NCI-H146 treated with DMSO at 0.1 percent for 48 hours (cell line): ENCODE data around the gene TAC1.
"Not testable (repeated sequence)": the region's sequence is repeated elsewhere in the genome, so short reads cannot be mapped to it uniquely, and the experiment has no call there.

ENCODE experiments used
- DNase-seq: peaks from one replicate; lab custom pipeline; 2025; ENCODE audit not compliant: unreplicated experiment; lab: John Stamatoyannopoulos, UW

TAC1 gene

DNA sequence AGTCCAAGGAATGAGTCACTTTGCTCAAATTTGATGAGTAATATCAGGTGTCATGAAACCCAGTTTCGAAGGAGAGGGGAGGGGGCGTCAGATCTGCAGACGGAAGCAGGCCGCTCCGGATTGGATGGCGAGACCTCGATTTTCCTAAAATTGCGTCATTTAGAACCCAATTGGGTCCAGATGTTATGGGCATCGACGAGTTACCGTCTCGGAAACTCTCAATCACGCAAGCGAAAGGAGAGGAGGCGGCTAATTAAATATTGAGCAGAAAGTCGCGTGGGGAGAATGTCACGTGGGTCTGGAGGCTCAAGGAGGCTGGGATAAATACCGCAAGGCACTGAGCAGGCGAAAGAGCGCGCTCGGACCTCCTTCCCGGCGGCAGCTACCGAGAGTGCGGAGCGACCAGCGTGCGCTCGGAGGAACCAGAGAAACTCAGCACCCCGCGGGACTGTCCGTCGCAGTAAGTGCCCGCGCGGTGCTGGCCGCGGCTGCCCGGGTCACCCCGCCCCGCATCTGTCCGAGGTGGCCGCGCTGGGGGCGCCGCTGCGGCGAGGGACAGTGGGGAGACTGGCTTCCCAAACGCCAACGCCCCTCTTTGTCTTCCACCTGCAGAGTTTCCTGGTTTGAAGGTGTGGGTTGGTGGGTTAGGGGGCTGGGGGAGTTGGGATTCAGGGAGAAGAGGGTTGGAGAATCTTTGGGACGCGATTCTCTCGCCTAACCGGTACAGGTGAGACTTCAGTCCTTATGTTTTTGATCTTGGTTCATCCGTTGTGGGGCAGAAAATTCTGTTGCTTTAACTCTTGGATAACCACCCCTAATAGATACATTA, at the start of gene TAC1:
TAC1 (plus strand) TSS at position 351 of the 829 bp plus-strand sequence. CDS start 527 bp downstream, outside the sequence.
- no peak for DNase-seq

GRCh38 chr7:97685952-97686351, 45.9 kb upstream of the TAC1 start:
- DNase-seq: no peak

GRCh38 chr7:97693586-97693985, 38.3 kb upstream of the TAC1 start:
- DNase-seq: no peak

- no peak for DNase-seq
Observed at GRCh38 chr7:97694355-97694754, 37.5 kb upstream of the TAC1 start.

DNA sequence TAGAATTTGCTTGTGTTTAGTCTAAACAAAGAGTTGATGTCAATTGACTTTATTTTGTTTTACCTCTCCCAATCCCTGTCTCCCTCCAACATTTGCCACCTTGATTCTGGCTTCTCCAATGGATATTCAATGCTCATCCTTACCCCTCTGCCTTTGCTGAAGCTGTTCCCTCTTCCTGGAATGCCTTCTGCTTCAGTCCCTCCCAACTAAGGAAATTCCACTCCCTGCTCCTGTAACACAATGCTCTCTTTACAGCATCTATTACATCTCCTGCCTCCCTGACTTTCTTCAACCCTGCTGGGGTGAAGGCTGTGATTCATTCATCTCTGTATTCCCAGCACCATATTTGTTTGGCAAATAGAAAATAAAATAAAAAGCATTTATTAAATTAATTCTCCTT, 34.5 kb upstream of the TAC1 start:
- DNase-seq: no peak

DNA sequence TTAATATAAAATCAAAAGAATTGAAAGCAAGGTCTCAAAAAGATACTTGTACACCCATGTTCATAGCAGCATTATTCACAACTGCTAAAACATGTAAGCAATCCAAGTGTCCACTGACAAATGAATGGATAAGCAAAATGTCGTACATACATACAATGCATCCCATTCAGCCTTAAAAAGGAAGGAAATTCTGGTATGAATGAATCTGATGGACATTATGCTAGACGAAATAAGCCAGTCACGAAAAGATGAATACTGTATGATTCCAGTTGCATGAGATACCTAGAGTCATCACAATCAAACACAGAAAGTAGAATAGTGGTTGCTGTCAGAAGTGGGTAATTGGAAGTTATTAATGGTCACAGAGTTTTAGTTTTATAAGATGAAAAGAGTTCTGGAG, 9.5 kb upstream of the TAC1 start:
- no peak for DNase-seq

- DNase-seq: no peak
Observed at GRCh38 chr7:97732565-97733275, 834 bp downstream of the TAC1 start.

DNA sequence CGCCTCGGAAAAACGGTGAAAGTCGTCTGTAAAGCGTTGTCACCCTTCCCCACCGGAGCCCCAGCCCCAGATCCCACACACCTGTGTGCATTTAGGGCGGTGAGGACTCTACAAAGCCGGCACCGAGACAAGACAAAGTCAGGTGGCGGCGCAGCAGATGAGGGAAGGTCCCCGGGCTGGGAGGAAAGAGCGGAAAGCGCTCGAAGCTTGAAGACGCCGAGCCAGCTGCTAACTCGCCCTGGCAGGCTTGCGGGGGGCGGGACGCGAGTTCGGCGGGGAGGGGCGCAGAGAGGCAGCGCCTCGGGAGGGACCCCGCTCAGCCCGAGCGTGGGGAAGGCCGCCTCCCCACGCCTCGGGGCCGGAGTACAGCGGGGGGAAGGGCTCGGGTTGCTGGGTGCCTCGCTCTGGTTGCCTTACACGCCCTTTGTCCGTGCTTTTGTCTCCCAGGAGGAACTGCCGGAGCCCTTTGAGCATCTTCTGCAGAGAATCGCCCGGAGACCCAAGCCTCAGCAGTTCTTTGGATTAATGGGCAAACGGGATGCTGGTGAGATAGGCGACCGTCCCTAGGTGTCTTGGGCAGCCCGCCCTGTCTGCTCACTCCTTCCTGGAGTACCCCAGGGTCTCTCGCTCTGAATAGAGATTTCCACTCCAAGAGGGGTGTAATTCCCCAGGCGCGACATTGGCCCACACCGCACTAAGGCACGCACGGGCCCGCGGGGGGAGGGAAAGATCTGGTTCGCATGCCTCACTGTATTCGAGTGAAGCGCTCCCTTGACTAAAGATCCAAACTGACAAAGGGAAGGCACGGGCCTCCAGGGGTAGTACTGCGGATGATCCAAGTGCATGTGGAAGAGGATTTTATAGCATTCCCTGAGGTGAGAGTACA, 1.6 kb downstream of the TAC1 start:
- DNase-seq: no peak

GRCh38 chr7:97734255-97734654, 2.4 kb downstream of the TAC1 start:
- no peak for DNase-seq

DNA sequence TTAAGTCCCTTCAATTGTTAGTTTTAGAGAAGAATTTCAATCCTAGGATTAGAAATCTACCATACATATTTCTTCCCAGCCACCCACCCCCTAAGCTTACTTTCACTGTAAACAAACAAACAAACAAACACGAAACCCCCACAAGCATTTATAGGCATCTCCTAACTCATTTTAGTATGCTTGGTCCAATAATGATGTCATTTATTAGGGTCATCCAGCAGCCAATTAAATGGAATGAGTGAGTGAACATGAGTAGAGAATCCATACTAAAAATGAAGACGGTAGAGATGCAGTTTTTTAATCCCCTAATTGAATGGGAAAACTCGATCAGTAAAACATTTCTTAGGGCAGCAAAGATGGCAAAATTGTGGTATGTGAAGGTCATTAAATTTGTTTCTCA, 3.2 kb downstream of the TAC1 start:
- no peak for DNase-seq

DNA sequence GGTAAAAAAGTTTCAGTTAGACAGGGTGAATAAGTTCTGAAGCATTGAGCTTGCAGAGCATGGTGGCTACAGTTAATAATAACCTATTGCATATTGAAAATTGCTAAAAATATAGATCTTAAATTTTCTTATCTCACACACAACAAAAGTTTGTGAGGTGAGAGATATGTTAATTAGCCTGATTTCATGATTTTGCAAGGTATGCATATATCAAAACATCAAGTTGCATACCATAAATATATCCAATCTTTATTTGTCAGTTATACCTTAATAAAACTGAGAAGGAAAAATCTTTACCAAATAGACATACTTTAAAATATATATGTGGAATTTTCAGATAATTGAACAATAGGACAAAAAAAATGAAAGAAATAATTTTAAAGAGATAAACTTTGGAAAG, 16.6 kb downstream of the TAC1 start:
- DNase-seq: no peak

DNA sequence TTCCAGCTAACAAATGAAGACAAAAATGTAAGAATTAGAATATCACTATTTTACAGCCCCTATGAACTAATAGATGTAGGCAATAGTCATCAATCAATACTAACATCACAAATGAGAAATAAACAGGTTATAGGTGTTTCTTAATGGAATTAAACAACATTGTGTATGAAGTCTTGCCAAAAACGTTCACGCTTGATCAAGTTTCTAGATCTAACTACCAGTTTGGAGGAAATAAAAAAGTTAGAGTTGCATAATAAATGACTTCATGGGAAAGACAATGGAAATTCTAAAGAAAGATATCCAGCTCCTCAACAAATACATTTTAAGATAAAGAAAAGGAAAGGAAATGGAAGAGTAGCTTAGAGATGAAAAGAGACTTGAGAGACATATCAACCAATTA, 19.7 kb downstream of the TAC1 start:
- DNase-seq: no peak

DNA sequence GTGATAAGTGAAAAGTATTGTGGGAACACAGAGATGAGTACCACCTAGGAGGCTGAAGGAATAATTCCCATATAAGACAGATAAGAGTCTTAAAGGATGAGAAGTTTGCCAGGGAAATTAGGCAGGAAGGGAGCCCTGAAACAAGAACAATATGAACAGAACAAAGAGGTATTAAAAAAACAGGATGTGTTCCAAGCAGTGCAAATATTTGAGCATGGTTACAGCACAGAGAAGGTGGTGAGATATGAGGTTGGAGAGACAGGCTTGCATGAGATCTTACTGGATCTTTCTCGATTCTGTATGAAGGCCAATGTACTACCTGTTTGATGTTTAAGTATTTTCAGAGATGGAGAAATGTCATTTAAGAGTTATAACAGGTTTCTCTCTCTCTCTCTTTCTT, 20.3 kb downstream of the TAC1 start:
- no peak for DNase-seq

GRCh38 chr7:97757824-97758223, 25.9 kb downstream of the TAC1 start:
- no peak for DNase-seq

GRCh38 chr7:97770850-97771249, 39.0 kb downstream of the TAC1 start:
- no peak for DNase-seq

- DNase-seq: no peak
Observed at GRCh38 chr7:97771576-97771975, 39.7 kb downstream of the TAC1 start.

DNA sequence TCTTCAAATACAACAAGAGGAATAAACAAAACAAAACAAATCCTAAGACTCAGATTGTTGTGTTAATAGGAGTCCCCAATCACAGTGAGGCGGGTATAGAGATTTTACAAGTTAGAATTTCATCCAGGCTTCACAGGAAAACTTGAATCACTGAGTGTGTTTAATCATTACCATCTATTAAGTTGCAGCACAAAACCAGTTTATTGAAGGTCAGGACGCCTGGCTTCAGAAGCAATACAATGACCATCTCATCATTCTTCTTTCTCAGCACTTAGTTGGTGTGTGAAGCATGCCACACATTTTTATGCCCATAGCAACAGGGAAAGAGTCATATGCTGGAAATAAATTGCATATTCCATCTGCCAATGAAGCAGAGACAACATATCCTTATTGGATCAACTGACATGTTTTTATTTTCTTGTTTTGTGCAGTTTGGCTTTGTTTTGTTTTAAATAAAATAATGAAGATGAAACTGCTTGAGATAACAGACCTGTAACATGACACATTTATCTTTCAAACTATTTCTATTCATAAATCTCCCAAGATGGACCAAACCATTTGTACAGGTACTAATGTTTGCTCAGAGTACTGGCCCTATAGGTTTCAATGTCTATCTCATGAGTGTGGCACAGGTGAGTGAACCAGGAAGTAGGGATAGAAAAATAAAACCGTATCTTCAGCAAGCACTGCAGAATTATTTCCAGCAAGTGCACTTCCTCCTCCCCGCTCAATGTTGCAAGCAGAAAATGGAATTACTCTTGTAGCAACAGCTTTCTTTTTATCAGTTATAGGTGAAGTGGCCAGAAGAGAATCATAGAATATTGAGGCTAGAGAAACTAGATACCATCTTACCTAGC, 40.4 kb downstream of the TAC1 start:
- no peak for DNase-seq

DNA sequence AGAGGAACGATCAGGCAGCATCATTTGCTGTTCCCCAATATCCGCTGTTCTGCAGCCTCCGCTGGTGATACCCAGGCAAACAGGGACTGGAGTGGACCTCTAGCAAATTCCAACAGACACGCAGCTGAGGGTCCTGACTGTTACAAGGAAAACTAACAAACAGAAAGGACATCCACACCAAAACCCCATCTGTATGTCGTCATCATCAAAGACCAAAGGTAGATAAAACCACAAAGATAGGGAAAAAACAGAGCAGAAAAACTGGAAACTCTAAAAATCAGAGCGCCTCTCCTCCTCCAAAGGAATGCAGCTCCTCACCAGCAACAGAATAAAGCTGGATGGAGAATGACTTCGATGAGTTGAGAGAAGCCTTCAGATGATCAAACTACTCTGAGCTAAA, 54.5 kb downstream of the TAC1 start:
- DNase-seq: not testable (repeated sequence)
